Type B pancreatic cell (in vitro differentiated cells): ENCODE data around the gene HDLBP. TPM values are rescaled to one million over a fixed set of nuclear protein-coding genes. Genes with fewer than 3 reads are reported as not detected.

ENCODE experiments used
- DNase-seq: peaks from one replicate; pipeline ENCODE4 v3.0.0; 2021; ENCODE audit warnings: mixed read lengths; ENCODE audit not compliant: unreplicated experiment; ENCODE audit errors: extremely low spot score
- H3K27ac Mint-ChIP-seq: 2 replicates; pipeline ENCODE4 v1.8.0; 2021; ENCODE audit warnings: mild to moderate bottlenecking, mixed read lengths
- H3K27me3 Mint-ChIP-seq: 2 replicates; pipeline ENCODE4 v1.8.0; 2021; ENCODE audit warnings: mixed read lengths
- H3K36me3 Mint-ChIP-seq: 2 replicates; pipeline ENCODE4 v1.8.0; 2021; ENCODE audit warnings: mixed read lengths
- H3K4me1 Mint-ChIP-seq: one replicate; pipeline ENCODE4 v1.8.0; 2021; ENCODE audit warnings: mixed read lengths; ENCODE audit not compliant: unreplicated experiment
- H3K4me3 Mint-ChIP-seq: 2 replicates; pipeline ENCODE4 v1.8.0; 2021; ENCODE audit warnings: mild to moderate bottlenecking, mixed read lengths
- H3K9me3 Mint-ChIP-seq: 2 replicates; pipeline ENCODE4 v1.8.0; 2021; ENCODE audit warnings: mixed read lengths
- CTCF ChIP-seq: fragments of 200-600 bp; sonication (generic); conservative IDR thresholded peaks from 2 replicates; pipeline ENCODE4 v1.5.0; 2021; ENCODE audit warnings: antibody characterized with exemption, mild to moderate bottlenecking
- total RNA-seq: library from RNA; stranded (reverse); gene quantifications from 2 replicates; pipeline ENCODE4 v1.2.1, GENCODE V29; 2021; ENCODE audit warnings: low replicate concordance

Gene HDLBP
- total RNA-seq, 1 donor from 2014 or later: 466 TPM

GRCh38 chr2:241208058-241208457, 107.4 kb downstream of the HDLBP start:
- peak overlapping the region; percentile 7 for H3K27ac Mint-ChIP-seq
- H3K4me1 Mint-ChIP-seq: no peaks in the 10 kb centered on the region
- DNase-seq: no peak
- peaks cover 4% of the 10 kb centered on the region for H3K27me3 Mint-ChIP-seq
- TF ChIP-seq CTCF: no peak
- no peaks in the 10 kb centered on the region for H3K9me3 Mint-ChIP-seq
- H3K4me3 Mint-ChIP-seq: no peak overlapping the region
- H3K36me3 Mint-ChIP-seq: no peaks in the 10 kb centered on the region

GRCh38 chr2:241207641-241208040, 107.8 kb downstream of the HDLBP start:
- DNase-seq: no peak
- TF ChIP-seq CTCF: no peak
- H3K27me3 Mint-ChIP-seq: peaks cover 4% of the 10 kb centered on the region
- H3K9me3 Mint-ChIP-seq: no peaks in the 10 kb centered on the region
- no peak overlapping the region for H3K27ac Mint-ChIP-seq
- H3K4me1 Mint-ChIP-seq: no peaks in the 10 kb centered on the region
- H3K4me3 Mint-ChIP-seq: no peak overlapping the region
- H3K36me3 Mint-ChIP-seq: no peaks in the 10 kb centered on the region

- Mint-ChIP-seq H3K4me1 (no peaks in the 10 kb centered on the region), H3K4me3 (no peak overlapping the region), H3K9me3 (no peaks in the 10 kb centered on the region), H3K36me3 (no peaks in the 10 kb centered on the region), H3K27ac (no peak overlapping the region), H3K27me3 (peaks cover 4% of the 10 kb centered on the region)
- no peak for DNase-seq
- no peak for TF ChIP-seq CTCF
These were observed 108.3 kb downstream of the HDLBP start for GRCh38 chr2:241207151-241207550.

GRCh38 chr2:241205086-241205485, 110.4 kb downstream of the HDLBP start:
- no peaks in the 10 kb centered on the region for H3K27me3 Mint-ChIP-seq
- no peaks in the 10 kb centered on the region for H3K36me3 Mint-ChIP-seq
- no peaks in the 10 kb centered on the region for H3K4me1 Mint-ChIP-seq
- TF ChIP-seq CTCF: no peak
- DNase-seq: no peak
- no peaks in the 10 kb centered on the region for H3K9me3 Mint-ChIP-seq
- H3K4me3 Mint-ChIP-seq: no peak overlapping the region
- H3K27ac Mint-ChIP-seq: no peak overlapping the region

- Mint-ChIP-seq H3K36me3 (no peaks in the 10 kb centered on the region), H3K4me1 (no peaks in the 10 kb centered on the region), H3K27me3 (no peaks in the 10 kb centered on the region), H3K4me3 (no peak overlapping the region), H3K27ac (no peak overlapping the region), H3K9me3 (no peaks in the 10 kb centered on the region)
- no peak for DNase-seq
- no peak for TF ChIP-seq CTCF
These were observed 111.0 kb downstream of the HDLBP start for GRCh38 chr2:241204490-241204889.

GRCh38 chr2:241204010-241204384, 111.5 kb downstream of the HDLBP start:
- H3K9me3 Mint-ChIP-seq: no peaks in the 10 kb centered on the region
- TF ChIP-seq CTCF: no peak
- no peaks in the 10 kb centered on the region for H3K27me3 Mint-ChIP-seq
- no peaks in the 10 kb centered on the region for H3K4me1 Mint-ChIP-seq
- no peaks in the 10 kb centered on the region for H3K36me3 Mint-ChIP-seq
- no peak for DNase-seq
- no peak overlapping the region for H3K27ac Mint-ChIP-seq
- H3K4me3 Mint-ChIP-seq: no peak overlapping the region
